GM12873 (cell line): ENCODE results near the gene OPRD1.

Source experiments
- CTCF ChIP-seq: IDR thresholded peaks from 2 replicates; pipeline ENCODE4 v1.5.1; 2012; ENCODE audit warnings: low read depth, mild to moderate bottlenecking, moderate library complexity, low read length, control low read depth; ENCODE audit not compliant: insufficient read depth; ENCODE audit errors: missing control alignments

The OPRD1 gene

GRCh38 chr1:28790377-28791035 lies 21.5 kb upstream of the OPRD1 start:
- TF ChIP-seq CTCF: no peak

- peak; percentile 35 for TF ChIP-seq CTCF
These were observed 19.3 kb upstream of the OPRD1 start for GRCh38 chr1:28792644-28793121.

DNA sequence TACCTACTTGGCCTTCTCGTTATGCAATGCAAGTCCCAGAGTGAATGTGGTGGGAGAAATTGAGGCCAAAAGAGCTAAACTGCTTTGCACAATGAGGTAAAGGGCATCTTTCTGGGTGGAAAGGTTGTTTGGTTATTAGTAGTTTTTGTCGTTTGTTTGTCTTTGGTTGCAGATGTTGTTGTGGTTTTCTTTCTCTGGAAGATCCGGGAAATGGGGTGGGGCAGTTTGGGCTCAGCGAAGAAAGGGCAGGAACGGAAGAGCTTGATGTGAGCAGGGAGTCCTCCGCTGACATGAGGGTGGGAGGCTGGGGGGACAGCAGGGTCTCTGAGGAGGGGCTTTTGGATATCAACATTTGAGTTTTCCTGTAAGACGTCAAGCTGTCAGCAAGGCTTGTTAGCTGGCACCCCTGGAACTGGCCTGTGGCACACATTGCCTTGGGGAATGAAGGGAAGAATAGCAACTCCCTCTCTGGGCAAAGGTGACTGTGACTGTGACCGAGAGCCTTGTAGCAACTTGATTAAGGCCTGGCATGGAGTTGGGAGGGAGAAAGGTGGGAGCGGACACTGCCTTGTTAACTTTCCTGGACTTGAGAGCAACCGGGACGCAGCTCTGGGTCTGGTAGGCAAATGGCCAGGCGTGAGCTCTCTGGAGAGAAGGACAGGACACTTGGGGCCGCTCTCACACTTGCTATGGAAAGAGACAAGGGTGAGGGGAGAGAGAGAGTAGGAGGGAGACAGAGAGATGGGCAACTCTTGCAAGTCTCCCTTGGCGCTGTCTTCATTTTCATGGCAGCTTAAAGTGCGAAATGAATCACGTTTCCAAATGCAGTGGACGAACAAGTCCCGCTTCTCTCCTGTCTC lies 15.4 kb upstream of the OPRD1 start:
- TF ChIP-seq CTCF: no peak

- TF ChIP-seq CTCF: no peak
These were observed 11.6 kb upstream of the OPRD1 start for GRCh38 chr1:28800324-28800723.

DNA sequence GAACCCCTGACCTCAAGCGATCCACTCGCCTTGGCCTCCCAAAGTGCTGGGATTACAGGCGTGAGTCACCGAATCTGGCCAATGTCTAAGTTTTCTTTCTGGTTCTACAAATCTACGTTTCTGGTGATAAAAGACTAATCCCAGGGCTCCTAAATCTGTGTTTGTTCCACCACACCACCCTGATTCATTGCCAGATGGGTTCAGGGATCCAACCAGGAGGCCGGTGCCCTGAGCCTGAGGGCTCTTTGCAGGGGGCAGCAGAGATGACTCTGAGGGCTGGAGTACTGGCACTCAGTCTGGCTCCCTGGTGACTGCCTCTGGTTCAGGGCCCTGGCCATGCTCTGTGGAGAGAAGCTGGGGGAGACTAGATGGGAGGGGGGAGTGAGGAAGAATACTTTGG lies 10.5 kb upstream of the OPRD1 start:
- TF ChIP-seq CTCF: no peak

GRCh38 chr1:28803051-28803450 lies 8.9 kb upstream of the OPRD1 start:
- no peak for TF ChIP-seq CTCF

- no peak for TF ChIP-seq CTCF
These were observed 8.3 kb upstream of the OPRD1 start for GRCh38 chr1:28803662-28804061.
